HepG2 (cell line): ENCODE measurements around the gene PTGES. TPM values are rescaled to one million over a fixed set of nuclear protein-coding genes. Genes with fewer than 3 reads are reported as not detected.

ENCODE experiments used
- ARID3A ChIP-seq: IDR thresholded peaks from 2 replicates; pipeline ENCODE4 v1.6.1; 2012; ENCODE audit warnings: low read depth, low read length, improper control_type of control experiment
- ATF7-NPFF ChIP-seq: sonication (generic); formaldehyde crosslinking; IDR thresholded peaks from 2 replicates; pipeline ENCODE4 v1.8.1; 2023; ENCODE audit warnings: mild to moderate bottlenecking, low read depth, missing genetic modification reagents, moderate library complexity
- CTCF ChIP-seq: sonication (generic); formaldehyde crosslinking; IDR thresholded peaks from 2 replicates; pipeline ENCODE4 v1.5.0; 2020; ENCODE audit warnings: mild to moderate bottlenecking, missing genetic modification reagents, moderate library complexity
- DNMT3B ChIP-seq: conservative IDR thresholded peaks from 2 replicates; pipeline ENCODE4 v1.6.1; 2016; ENCODE audit warnings: missing biosample characterization, control low read depth
- ELF1 ChIP-seq: sonication (generic); formaldehyde crosslinking; IDR thresholded peaks from 2 replicates; pipeline ENCODE4 v1.4.0; 2020; ENCODE audit warnings: missing genetic modification reagents
- ETV5 ChIP-seq: IDR thresholded peaks from 2 replicates; pipeline ENCODE4 v1.6.1; 2018; ENCODE audit warnings: missing biosample characterization, missing genetic modification reagents, inconsistent platforms, borderline replicate concordance
- HES4 ChIP-seq: sonication (generic); formaldehyde crosslinking; IDR thresholded peaks from 2 replicates; pipeline ENCODE4 v1.9.0; 2021; ENCODE audit warnings: mild to moderate bottlenecking, missing genetic modification reagents, borderline replicate concordance
- IRX3 ChIP-seq: sonication (generic); formaldehyde crosslinking; IDR thresholded peaks from 2 replicates; pipeline ENCODE4 v1.8.1; 2023; ENCODE audit warnings: mild to moderate bottlenecking, low read depth, missing genetic modification reagents, borderline replicate concordance
- KDM1A ChIP-seq: IDR thresholded peaks from 2 replicates; pipeline ENCODE4 v1.6.1; 2016; ENCODE audit warnings: missing compliant biosample characterization
- KDM2A ChIP-seq: sonication (generic); formaldehyde crosslinking; IDR thresholded peaks from 2 replicates; pipeline ENCODE4 v1.4.0; 2020; ENCODE audit warnings: low read depth, missing genetic modification reagents, borderline replicate concordance
- KDM5B ChIP-seq: sonication (generic); formaldehyde crosslinking; IDR thresholded peaks from 2 replicates; pipeline ENCODE4 v1.4.0; 2020; ENCODE audit warnings: missing genetic modification reagents, mild to moderate bottlenecking, borderline replicate concordance
- MED1 ChIP-seq: sonication (generic); formaldehyde crosslinking; IDR thresholded peaks from 2 replicates; pipeline ENCODE4 v1.4.0; 2020; ENCODE audit warnings: missing genetic modification reagents
- MED13 ChIP-seq: sonication (generic); formaldehyde crosslinking; IDR thresholded peaks from 2 replicates; pipeline ENCODE4 v1.5.0; 2020; ENCODE audit warnings: missing genetic modification reagents
- MIER3 ChIP-seq: IDR thresholded peaks from 2 replicates; pipeline ENCODE4 v1.6.1; 2016; ENCODE audit warnings: missing compliant biosample characterization, borderline replicate concordance
- MXD3 ChIP-seq: IDR thresholded peaks from 2 replicates; pipeline ENCODE4 v1.6.1; 2016; ENCODE audit warnings: mild to moderate bottlenecking, missing biosample characterization, missing genetic modification reagents
- RARG ChIP-seq: sonication (generic); formaldehyde crosslinking; IDR thresholded peaks from 2 replicates; pipeline ENCODE4 v1.4.0; 2020; ENCODE audit warnings: low read depth, mild to moderate bottlenecking, missing genetic modification reagents
- RXRA ChIP-seq: sonication (generic); formaldehyde crosslinking; IDR thresholded peaks from 2 replicates; pipeline ENCODE4 v1.5.1; 2020; ENCODE audit warnings: missing genetic modification reagents
- STAG1 ChIP-seq: sonication (generic); formaldehyde crosslinking; IDR thresholded peaks from 2 replicates; pipeline ENCODE4 v1.4.0; 2020; ENCODE audit warnings: missing genetic modification reagents
- TGIF2 ChIP-seq: IDR thresholded peaks from 2 replicates; pipeline ENCODE4 v1.6.1; 2016; ENCODE audit warnings: control low read depth, missing compliant biosample characterization
- YEATS4 ChIP-seq: sonication (generic); formaldehyde crosslinking; IDR thresholded peaks from 2 replicates; pipeline ENCODE4 v1.4.0; 2020; ENCODE audit warnings: missing genetic modification reagents, borderline replicate concordance
- ZGPAT ChIP-seq: IDR thresholded peaks from 2 replicates; pipeline ENCODE4 v1.6.1; 2016; ENCODE audit warnings: mild to moderate bottlenecking
- ZNF333 ChIP-seq: sonication (generic); formaldehyde crosslinking; IDR thresholded peaks from 2 replicates; pipeline ENCODE4 v1.4.0; 2020; ENCODE audit warnings: mild to moderate bottlenecking, missing genetic modification reagents, borderline replicate concordance
- ZNF598 ChIP-seq: sonication (generic); formaldehyde crosslinking; IDR thresholded peaks from 2 replicates; pipeline ENCODE4 v1.5.1; 2020; ENCODE audit warnings: mild to moderate bottlenecking, missing genetic modification reagents, borderline replicate concordance
- ZNF776 ChIP-seq: sonication (generic); formaldehyde crosslinking; IDR thresholded peaks from 2 replicates; pipeline ENCODE4 v1.4.0; 2020; ENCODE audit warnings: mild to moderate bottlenecking, missing genetic modification reagents
- polyA plus RNA-seq, 8 experiments: library from polyadenylated mRNA; depleted of rRNA in 3 of 8; stranded (reverse) in 7 of 8; unstranded in 1 of 8; fragments of >200 nt; fragmentation: Illumina TruSeq in 4 of 8; extraction: Trizol in 4 of 8; gene quantifications; 2 replicates each; pipeline versions ENCODE4 v1.2.1 to v1.2.3, GENCODE V29; 2011 to 2016; ENCODE audit warnings: low read depth in 4 of 8, missing spikeins in 1 of 8, mixed read lengths in 1 of 8; ENCODE audit not compliant: insufficient read depth in 1 of 8
- total RNA-seq, 5 experiments: library from RNA; depleted of rRNA; stranded (reverse); fragments of >200 nt; fragmentation: Illumina TruSeq; extraction: Trizol; gene quantifications; 2 replicates each; pipeline ENCODE4 v1.2.3, GENCODE V29; 2016; ENCODE audit warnings: low read depth in 1 of 5

PTGES gene
- total and polyA plus RNA-seq, 2 of the 13 experiments (the other 11 are each of a cell fraction or from before 2014, with no cell fraction given) = 0.07 TPM; not detected in 1

GRCh38 chr9:129737479-129738274 is 15.2 kb downstream of the PTGES start (continued):
- TF ChIP-seq KDM2A (peak; percentile 88), IRX3 (CRISPR knock-in tag) (no peak), MED1 (CRISPR knock-in tag) (peak; percentile 23; the same call in 1 of the 2 replicates), HES4 (no peak), ZNF776 (CRISPR knock-in tag) (no peak), STAG1 (CRISPR knock-in tag) (peak; percentile 83), RARG (CRISPR knock-in tag) (no peak), RXRA (CRISPR knock-in tag) (peak; percentile 36; the same call in 1 of the 2 replicates), ZNF598 (peak; percentile 76; the same call in 1 of the 2 replicates), ZNF333 (0 out of 2 replicates have a peak, but pooled peaks have one; percentile 51), CTCF (CRISPR knock-in tag) (peak; percentile 96), ZGPAT (peak; percentile 48; the same call in 1 of the 2 replicates), ETV5 (CRISPR knock-in tag) (0 out of 2 replicates have a peak, but pooled peaks have one; percentile 62), MIER3 (CRISPR knock-in tag) (peak; percentile 28; the same call in 1 of the 2 replicates), ARID3A (no peak), YEATS4 (CRISPR knock-in tag) (0 out of 2 replicates have a peak, but pooled peaks have one; percentile 42), ELF1 (CRISPR knock-in tag) (peak; percentile 77), ATF7-NPFF (CRISPR knock-in tag) (0 out of 2 replicates have a peak, but pooled peaks have one; percentile 42), DNMT3B (no peak), MED13 (CRISPR knock-in tag) (no peak), KDM5B (CRISPR knock-in tag) (peak; percentile 13; the same call in 1 of the 2 replicates), KDM1A (no peak), MXD3 (CRISPR knock-in tag) (peak; percentile 44; the same call in 1 of the 2 replicates), TGIF2 (CRISPR knock-in tag) (no peak)
